Hematopoietic multipotent progenitor cell treated with erythropoietin and hydrocortisone succinate and interleukin-3 and kit ligand, for 15 days (in vitro differentiated cells): ENCODE data around the gene PRDM16.
"Not testable (repeated sequence)": the region's sequence is repeated elsewhere in the genome, so short reads cannot be mapped to it uniquely, and the experiment has no call there.

Experiments
- DNase-seq: peaks from one replicate; pipeline ENCODE4 v3.0.0-alpha.2; 2015; ENCODE audit warnings: low spot score

Gene PRDM16

GRCh38 chr1:3282186-3282585 lies 213.2 kb downstream of the PRDM16 start:
- DNase-seq: no peak

GRCh38 chr1:3282656-3283430 lies 213.8 kb downstream of the PRDM16 start:
- DNase-seq: no peak

DNA sequence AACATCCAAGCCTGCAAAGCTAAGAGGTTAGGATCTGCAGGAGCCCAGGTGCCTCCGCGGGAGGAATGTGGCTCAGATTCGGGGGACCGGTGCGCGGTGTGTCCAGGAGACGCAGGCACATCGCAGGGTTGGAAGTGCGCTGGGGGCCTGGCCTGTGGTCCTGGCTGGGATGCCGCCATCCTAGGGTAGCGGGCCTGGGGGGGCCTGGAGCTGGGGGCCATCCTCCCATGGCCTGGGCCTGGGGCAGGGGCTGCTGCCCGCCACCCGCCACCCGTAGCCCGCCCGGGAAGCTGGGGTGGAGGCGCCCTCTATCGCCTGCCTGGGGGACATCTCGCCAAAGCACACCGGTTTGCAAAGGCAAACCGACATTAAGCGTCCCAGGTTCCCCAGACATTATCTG lies 214.8 kb downstream of the PRDM16 start:
- no peak for DNase-seq

GRCh38 chr1:3284691-3285090 lies 215.7 kb downstream of the PRDM16 start:
- DNase-seq: no peak

GRCh38 chr1:3285106-3285740 lies 216.2 kb downstream of the PRDM16 start:
- DNase-seq: no peak

- DNase-seq: not testable (repeated sequence)
Measured at GRCh38 chr1:3287095-3287494, 218.1 kb downstream of the PRDM16 start.

DNA sequence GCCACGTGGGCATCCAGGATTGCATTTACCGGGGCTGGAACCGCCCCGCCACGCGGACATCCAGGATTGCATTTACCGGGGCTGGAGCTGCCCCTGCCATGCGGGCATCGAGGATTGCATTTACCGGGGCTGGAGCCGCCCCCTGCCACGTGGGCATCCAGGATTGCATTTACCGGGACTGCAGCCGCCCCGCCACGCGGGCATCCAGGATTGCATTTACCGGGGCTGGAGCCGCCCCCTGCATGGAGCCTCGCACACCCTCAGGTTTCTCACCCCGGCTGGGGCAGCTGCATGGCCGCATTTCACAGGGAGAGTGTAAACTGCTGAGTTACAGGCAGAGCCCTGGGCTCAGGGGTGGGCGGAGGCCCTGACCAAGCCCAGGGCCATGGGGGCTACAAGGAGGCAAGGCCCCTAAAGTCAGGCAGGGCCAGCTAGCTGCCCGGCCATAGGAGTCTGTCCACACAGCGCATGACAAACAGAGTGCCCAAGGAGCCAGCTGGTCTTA lies 218.7 kb downstream of the PRDM16 start:
- no peak for DNase-seq

GRCh38 chr1:3289502-3289901 lies 220.5 kb downstream of the PRDM16 start:
- no peak for DNase-seq

DNA sequence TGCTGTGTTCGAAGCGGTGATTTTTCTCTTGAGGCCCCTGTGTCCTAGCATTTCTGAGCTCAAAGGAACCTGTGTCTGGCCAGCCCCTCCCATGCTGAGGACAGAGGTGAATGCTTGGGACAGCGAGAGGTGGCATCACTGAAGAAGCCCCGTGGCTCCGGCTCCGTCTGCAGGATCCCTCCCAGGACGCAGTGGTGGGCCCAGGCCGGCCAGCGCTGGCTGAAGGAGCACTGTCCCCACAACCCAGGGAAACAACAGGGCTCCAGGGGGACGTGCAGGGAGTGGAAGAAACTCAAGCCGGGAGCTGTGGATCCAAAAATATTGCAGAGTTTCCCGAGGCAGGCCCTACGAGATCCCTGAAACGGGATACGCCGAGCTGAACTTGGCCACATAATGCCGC lies 221.4 kb downstream of the PRDM16 start:
- DNase-seq: no peak

DNA sequence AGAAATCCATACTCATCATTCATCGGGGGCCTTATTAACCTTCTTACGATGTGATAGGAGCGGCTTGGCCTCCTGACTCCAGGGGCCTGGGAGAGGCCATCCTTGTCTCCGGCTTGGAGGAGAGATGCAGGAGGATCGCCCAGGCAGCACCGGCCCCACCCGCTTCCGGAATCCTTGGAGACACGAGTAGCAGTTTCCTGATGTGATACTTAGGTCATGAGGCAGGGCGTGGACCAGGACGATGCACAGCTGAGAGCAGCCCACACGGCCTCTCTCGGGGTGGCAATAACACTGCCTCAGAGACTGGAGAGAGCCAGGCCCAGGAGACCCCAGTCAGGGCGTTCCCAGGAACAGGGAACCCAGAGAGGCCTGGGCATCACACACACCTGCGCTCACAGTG lies 221.9 kb downstream of the PRDM16 start:
- DNase-seq: no peak

DNA sequence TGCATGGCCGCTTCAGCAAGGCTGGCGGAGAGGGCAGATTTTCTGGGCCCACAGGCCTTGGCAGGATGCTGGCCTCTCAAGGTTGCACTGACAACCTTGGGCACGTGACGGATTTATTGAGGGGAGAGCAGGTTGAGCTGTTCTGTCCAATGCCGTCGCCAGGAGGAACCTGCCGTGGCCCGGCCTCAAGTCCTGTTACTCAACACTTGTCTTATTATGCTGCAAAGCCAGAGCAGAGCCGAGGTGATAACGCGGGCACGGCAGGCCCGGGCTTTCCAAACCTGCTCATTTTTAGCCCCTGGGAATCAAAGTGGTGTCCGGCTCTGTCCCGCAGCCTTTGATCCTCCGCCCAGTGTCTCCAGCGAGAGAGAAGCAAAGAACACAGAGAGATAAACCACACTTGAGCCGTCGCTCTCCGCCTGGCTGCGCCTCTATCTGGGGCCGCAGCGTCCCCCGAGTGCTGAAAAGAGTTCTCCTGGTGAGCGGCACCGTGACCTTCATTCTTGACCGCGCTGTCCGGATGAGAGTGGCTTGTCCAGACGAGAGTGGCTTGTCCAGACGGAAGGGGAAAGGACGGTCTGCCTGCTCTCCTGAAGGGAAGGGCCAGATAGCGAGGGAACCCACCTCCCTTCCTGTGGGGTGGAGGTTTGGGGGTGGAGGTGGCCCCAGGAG lies 223.2 kb downstream of the PRDM16 start:
- no peak for DNase-seq

- DNase-seq: no peak
Measured at GRCh38 chr1:3292868-3293562, 224.0 kb downstream of the PRDM16 start.

DNA sequence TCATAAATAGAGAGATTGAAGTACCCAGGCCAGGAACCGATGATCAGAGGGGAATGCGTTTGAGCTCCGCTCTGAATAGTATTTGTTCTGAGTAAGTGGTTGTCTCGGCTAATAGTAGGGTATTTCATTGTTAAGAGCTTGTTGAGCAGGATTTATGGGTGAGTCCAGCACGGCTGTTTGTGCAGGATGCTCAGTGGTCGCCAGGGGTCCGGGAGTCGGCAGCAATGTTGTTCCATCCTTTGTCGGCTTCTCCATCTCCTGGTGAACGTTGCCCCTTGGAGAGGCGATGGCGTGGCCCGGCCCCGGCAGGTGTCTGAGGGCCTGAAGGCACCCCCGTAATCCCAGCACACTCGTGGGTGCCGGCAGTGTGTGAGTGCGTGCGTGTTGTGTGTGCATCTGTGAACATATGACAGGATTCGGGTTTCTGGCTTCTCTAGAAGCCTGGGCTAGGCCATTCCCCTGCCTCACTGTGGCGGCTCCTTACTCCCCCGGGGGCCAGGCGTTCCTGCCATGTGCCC lies 224.6 kb downstream of the PRDM16 start:
- DNase-seq: no peak

- no peak for DNase-seq
Measured at GRCh38 chr1:3294450-3294849, 225.4 kb downstream of the PRDM16 start.

GRCh38 chr1:3295846-3296245 lies 226.8 kb downstream of the PRDM16 start:
- DNase-seq: no peak

GRCh38 chr1:3296326-3296725 lies 227.3 kb downstream of the PRDM16 start:
- no peak for DNase-seq

DNA sequence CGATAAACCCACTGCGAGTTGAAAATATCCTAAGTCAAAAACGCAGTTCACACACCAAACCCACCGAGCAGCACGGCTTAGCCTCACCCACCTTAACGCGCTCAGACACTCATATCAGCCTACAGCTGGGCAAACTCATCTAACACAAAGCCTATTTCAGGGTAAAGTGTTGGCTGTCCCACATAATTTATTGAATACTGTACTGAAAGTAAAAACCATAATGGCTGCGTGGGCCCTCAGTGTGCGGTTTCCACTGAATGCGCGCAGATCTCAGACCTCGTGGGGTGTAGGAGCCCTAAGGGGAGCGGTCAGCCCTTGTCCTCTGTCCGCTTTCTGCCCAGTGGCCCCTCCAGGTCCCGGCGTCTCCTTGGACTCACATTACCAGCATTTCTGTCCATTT lies 227.8 kb downstream of the PRDM16 start:
- no peak for DNase-seq

DNA sequence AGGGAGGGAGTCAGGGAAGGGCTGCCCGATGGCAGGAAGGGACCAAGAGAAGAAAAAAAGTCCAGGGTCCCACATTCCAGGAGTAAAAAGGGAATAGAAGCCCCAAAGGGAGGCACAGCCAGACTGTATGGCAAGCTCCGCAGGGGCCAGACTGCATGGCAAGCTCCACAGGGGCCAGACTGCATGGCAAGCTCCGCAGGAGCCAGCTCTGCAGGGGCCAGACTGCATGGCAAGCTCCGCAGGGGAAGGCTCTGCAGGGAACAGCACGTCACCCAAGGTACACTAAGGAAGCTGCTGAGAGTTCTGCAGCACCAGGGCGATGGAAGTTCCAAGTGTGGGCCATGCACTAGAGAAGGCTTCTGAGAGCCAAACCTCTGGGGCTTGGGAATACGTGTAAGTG lies 228.8 kb downstream of the PRDM16 start:
- no peak for DNase-seq

- DNase-seq: no peak
Measured at GRCh38 chr1:3298197-3298596, 229.2 kb downstream of the PRDM16 start.

DNA sequence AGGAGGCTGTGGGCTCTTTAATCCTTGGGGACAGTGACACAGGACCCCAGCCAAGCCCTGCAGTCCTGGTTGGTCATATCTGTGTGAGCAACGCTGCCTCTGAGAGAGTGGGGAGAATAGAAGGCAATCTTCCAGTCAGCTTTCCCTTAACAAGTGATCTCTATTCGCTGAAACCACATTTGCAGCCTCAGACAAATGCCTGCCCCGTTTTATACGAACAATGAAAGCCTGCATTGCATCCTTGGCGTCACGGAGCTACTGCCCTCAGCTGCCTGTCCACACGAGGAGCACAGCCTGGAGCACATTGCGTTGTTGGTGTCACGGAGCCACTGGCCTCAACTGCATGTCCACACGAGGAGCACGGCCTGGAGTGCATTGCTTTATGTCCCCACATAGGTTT lies 235.2 kb downstream of the PRDM16 start:
- no peak for DNase-seq

GRCh38 chr1:3304692-3305091 lies 235.7 kb downstream of the PRDM16 start:
- no peak for DNase-seq

GRCh38 chr1:3305156-3305555 lies 236.2 kb downstream of the PRDM16 start:
- DNase-seq: no peak
